HepG2 (cell line): ENCODE measurements around the gene GRIK1.

Source experiments
- EP300 ChIP-seq, 3 experiments: sonication (generic) in 1 of 3; formaldehyde crosslinking in 1 of 3; IDR thresholded peaks; 2 replicates each; pipeline versions ENCODE4 v1.5.1 to v1.6.1; 2011 to 2020; ENCODE audit warnings: low read depth in 2 of 3, low read length in 2 of 3, borderline replicate concordance in 1 of 3, improper control_type of control experiment in 1 of 3, mild to moderate bottlenecking in 1 of 3, missing genetic modification reagents in 1 of 3, moderate library complexity in 1 of 3
- ETV6 ChIP-seq: sonication (generic); formaldehyde crosslinking; conservative IDR thresholded peaks from 2 replicates; pipeline ENCODE4 v1.4.0; 2020; ENCODE audit warnings: missing genetic modification reagents
- KAT8 ChIP-seq: IDR thresholded peaks from 2 replicates; pipeline ENCODE4 v1.6.1; 2016; ENCODE audit warnings: missing genetic modification reagents, missing compliant biosample characterization
- NFIC ChIP-seq: IDR thresholded peaks from 2 replicates; pipeline ENCODE4 v1.6.1; 2012; ENCODE audit warnings: mild to moderate bottlenecking, low read length, inconsistent platforms
- SIN3B ChIP-seq: fragments of 150-350 bp; IDR thresholded peaks from 2 replicates; pipeline ENCODE4 v1.6.1; 2014; ENCODE audit warnings: low read length
- TBX2 ChIP-seq: sonication (generic); formaldehyde crosslinking; IDR thresholded peaks from 2 replicates; pipeline ENCODE4 v1.5.0; 2020; ENCODE audit warnings: missing genetic modification reagents, mild to moderate bottlenecking, borderline replicate concordance
- ZFX ChIP-seq: sonication (generic); formaldehyde crosslinking; IDR thresholded peaks from 2 replicates; pipeline ENCODE4 v1.4.0; 2020; ENCODE audit warnings: mild to moderate bottlenecking, low read depth, missing genetic modification reagents, moderate library complexity
- ZNF333 ChIP-seq: sonication (generic); formaldehyde crosslinking; IDR thresholded peaks from 2 replicates; pipeline ENCODE4 v1.4.0; 2020; ENCODE audit warnings: mild to moderate bottlenecking, missing genetic modification reagents, borderline replicate concordance
- ZNF33A ChIP-seq: sonication (generic); formaldehyde crosslinking; IDR thresholded peaks from 2 replicates; pipeline ENCODE4 v1.5.1; 2020; ENCODE audit warnings: missing genetic modification reagents, mild to moderate bottlenecking, moderate library complexity, borderline replicate concordance
- ZNF496 ChIP-seq: sonication (generic); formaldehyde crosslinking; IDR thresholded peaks from 2 replicates; pipeline ENCODE4 v1.8.1; 2023; ENCODE audit warnings: mild to moderate bottlenecking, moderate library complexity, missing genetic modification reagents; ENCODE audit not compliant: insufficient replicate concordance
- ZNF7 ChIP-seq: IDR thresholded peaks from 2 replicates; pipeline ENCODE4 v1.6.1; 2016; ENCODE audit warnings: missing biosample characterization, missing genetic modification reagents
- TF ChIP-seq, protein P1 (sequence below): sonication (generic); formaldehyde crosslinking; IDR thresholded peaks from 2 replicates; pipeline ENCODE4 v1.5.0; 2020; ENCODE audit warnings: mild to moderate bottlenecking, missing genetic modification reagents, moderate library complexity

DNA sequence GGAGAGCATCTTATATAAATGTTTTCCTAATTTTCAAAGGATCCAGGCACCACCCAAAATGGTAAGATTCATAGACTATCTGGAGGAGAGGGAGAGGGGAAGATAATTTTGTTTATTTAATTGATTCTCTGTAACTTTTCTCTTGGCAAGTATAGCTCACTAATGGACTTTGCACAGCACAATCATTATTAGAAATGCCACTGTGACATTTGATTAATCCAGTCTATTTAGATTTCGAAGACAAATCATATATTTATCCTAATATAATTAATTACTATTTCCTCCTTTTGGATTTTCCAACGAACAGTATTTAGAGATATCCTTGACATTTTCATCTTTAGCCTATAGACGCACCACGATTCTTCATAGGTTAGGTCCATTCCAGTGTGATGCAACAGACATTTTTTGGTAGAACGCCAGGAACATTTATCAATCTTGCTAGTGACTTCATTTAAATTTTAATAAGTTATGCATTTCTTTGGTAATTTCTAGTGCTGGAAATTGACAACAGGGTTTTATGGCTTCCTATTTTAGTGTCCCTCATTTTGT lies 152.4 kb downstream of the GRIK1 start:
- TF ChIP-seq ZNF7 (CRISPR knock-in tag) (no peak), TBX2 (CRISPR knock-in tag) (no peak), ZNF33A (no peak), ZNF333 (CRISPR knock-in tag) (no peak), ETV6 (CRISPR knock-in tag) (no peak), ZNF496 (CRISPR knock-in tag) (no peak), SIN3B (no peak), KAT8 (CRISPR knock-in tag) (no peak), ZFX (CRISPR knock-in tag) (no peak), EP300 (IDR thresholded peaks at IDR 0.05; ENCODE audit: low read depth in 2 of 2, low read length in 2 of 2) (no peak), EP300 (CRISPR knock-in tag; IDR thresholded peaks at IDR 0.05; ENCODE audit: borderline replicate concordance) (no peak), NFIC (no peak)
- TF ChIP-seq, protein P1, sequence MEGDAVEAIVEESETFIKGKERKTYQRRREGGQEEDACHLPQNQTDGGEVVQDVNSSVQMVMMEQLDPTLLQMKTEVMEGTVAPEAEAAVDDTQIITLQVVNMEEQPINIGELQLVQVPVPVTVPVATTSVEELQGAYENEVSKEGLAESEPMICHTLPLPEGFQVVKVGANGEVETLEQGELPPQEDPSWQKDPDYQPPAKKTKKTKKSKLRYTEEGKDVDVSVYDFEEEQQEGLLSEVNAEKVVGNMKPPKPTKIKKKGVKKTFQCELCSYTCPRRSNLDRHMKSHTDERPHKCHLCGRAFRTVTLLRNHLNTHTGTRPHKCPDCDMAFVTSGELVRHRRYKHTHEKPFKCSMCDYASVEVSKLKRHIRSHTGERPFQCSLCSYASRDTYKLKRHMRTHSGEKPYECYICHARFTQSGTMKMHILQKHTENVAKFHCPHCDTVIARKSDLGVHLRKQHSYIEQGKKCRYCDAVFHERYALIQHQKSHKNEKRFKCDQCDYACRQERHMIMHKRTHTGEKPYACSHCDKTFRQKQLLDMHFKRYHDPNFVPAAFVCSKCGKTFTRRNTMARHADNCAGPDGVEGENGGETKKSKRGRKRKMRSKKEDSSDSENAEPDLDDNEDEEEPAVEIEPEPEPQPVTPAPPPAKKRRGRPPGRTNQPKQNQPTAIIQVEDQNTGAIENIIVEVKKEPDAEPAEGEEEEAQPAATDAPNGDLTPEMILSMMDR = no peak
